ENCODE measurements around the gene FAR2.
"Not testable (repeated sequence)": the region's sequence is repeated elsewhere in the genome, so short reads cannot be mapped to it uniquely, and the experiment has no call there.

The FAR2 gene

GRCh38 chr12:29167445-29167844 is 18.4 kb downstream of the FAR2 start:
- H3K4me1 ChIP-seq (ENCODE audit: control insufficient read depth in 5 of 5, insufficient read depth in 5 of 5, low read length in 5 of 5) = peaks cover 0 to 22% (median 0%) of the 10 kb centered on the region in 5 donors
- no peaks in the 10 kb centered on the region for H3K9me3 ChIP-seq (ENCODE audit: control insufficient read depth in 5 of 5, low read length in 5 of 5)
- H3K9ac ChIP-seq (ENCODE audit: low read length in 5 of 5) = no peak overlapping the region
- H3K4me3 ChIP-seq (ENCODE audit: low read depth in 1 of 5, low read length in 5 of 5) = no peak overlapping the region
- H3K27me3 ChIP-seq (ENCODE audit: control insufficient read depth in 5 of 5, insufficient read depth in 4 of 5, low read length in 5 of 5) = no peaks in the 10 kb centered on the region
- H3K36me3 ChIP-seq (ENCODE audit: control insufficient read depth in 5 of 5, insufficient read depth in 5 of 5, low read length in 5 of 5) = peaks cover 0 to 5% (median 0%) of the 10 kb centered on the region in 5 donors
- no peak overlapping the region for H3K27ac ChIP-seq (ENCODE audit: low read depth, low read length)

- no peaks in the 10 kb centered on the region for H3K27me3 ChIP-seq (ENCODE audit: control insufficient read depth in 5 of 5, insufficient read depth in 4 of 5, low read length in 5 of 5)
- H3K4me3 ChIP-seq (ENCODE audit: low read depth in 1 of 5, low read length in 5 of 5) = no peak overlapping the region
- no peaks in the 10 kb centered on the region for H3K9me3 ChIP-seq (ENCODE audit: control insufficient read depth in 5 of 5, low read length in 5 of 5)
- no peak overlapping the region for H3K9ac ChIP-seq (ENCODE audit: low read length in 5 of 5)
- H3K4me1 ChIP-seq (ENCODE audit: control insufficient read depth in 5 of 5, insufficient read depth in 5 of 5, low read length in 5 of 5) = peaks cover 0 to 22% (median 0%) of the 10 kb centered on the region in 5 donors
- peaks cover 0 to 5% (median 0%) of the 10 kb centered on the region in 5 donors for H3K36me3 ChIP-seq (ENCODE audit: control insufficient read depth in 5 of 5, insufficient read depth in 5 of 5, low read length in 5 of 5)
- no peak overlapping the region for H3K27ac ChIP-seq (ENCODE audit: low read depth, low read length)
Observed at GRCh38 chr12:29167988-29168387, 18.9 kb downstream of the FAR2 start.

GRCh38 chr12:29169978-29170377 is 20.9 kb downstream of the FAR2 start:
- not testable (repeated sequence) for H3K27ac ChIP-seq (ENCODE audit: low read depth, low read length); H3K27me3 ChIP-seq (ENCODE audit: control insufficient read depth in 5 of 5, insufficient read depth in 4 of 5, low read length in 5 of 5); H3K9me3 ChIP-seq (ENCODE audit: control insufficient read depth in 5 of 5, low read length in 5 of 5); H3K4me3 ChIP-seq (ENCODE audit: low read depth in 1 of 5, low read length in 5 of 5); H3K9ac ChIP-seq (ENCODE audit: low read length in 5 of 5); H3K36me3 ChIP-seq (ENCODE audit: control insufficient read depth in 5 of 5, insufficient read depth in 5 of 5, low read length in 5 of 5)
- H3K4me1 ChIP-seq (ENCODE audit: control insufficient read depth in 5 of 5, insufficient read depth in 5 of 5, low read length in 5 of 5) = peaks cover 0 to 12% (median 0%) of the 10 kb centered on the region in 5 donors

GRCh38 chr12:29170478-29171084 is 21.5 kb downstream of the FAR2 start:
- H3K4me3 ChIP-seq (ENCODE audit: low read depth in 1 of 5, low read length in 5 of 5); H3K9ac ChIP-seq (ENCODE audit: low read length in 5 of 5); H3K27ac ChIP-seq (ENCODE audit: low read depth, low read length); H3K4me1 ChIP-seq (ENCODE audit: control insufficient read depth in 5 of 5, insufficient read depth in 5 of 5, low read length in 5 of 5); H3K27me3 ChIP-seq (ENCODE audit: control insufficient read depth in 5 of 5, insufficient read depth in 4 of 5, low read length in 5 of 5); H3K9me3 ChIP-seq (ENCODE audit: control insufficient read depth in 5 of 5, low read length in 5 of 5); H3K36me3 ChIP-seq (ENCODE audit: control insufficient read depth in 5 of 5, insufficient read depth in 5 of 5, low read length in 5 of 5): not testable (repeated sequence)

- H3K9me3 ChIP-seq (ENCODE audit: control insufficient read depth in 5 of 5, low read length in 5 of 5) = no peaks in the 10 kb centered on the region
- no peak overlapping the region for H3K4me3 ChIP-seq (ENCODE audit: low read depth in 1 of 5, low read length in 5 of 5)
- H3K27me3 ChIP-seq (ENCODE audit: control insufficient read depth in 5 of 5, insufficient read depth in 4 of 5, low read length in 5 of 5) = no peaks in the 10 kb centered on the region
- no peak overlapping the region for H3K9ac ChIP-seq (ENCODE audit: low read length in 5 of 5)
- peaks cover 0 to 7% (median 2%) of the 10 kb centered on the region in 5 donors for H3K4me1 ChIP-seq (ENCODE audit: control insufficient read depth in 5 of 5, insufficient read depth in 5 of 5, low read length in 5 of 5)
- peaks cover 0 to 5% (median 0%) of the 10 kb centered on the region in 5 donors for H3K36me3 ChIP-seq (ENCODE audit: control insufficient read depth in 5 of 5, insufficient read depth in 5 of 5, low read length in 5 of 5)
- no peak overlapping the region for H3K27ac ChIP-seq (ENCODE audit: low read depth, low read length)
Observed at GRCh38 chr12:29171421-29172258, 22.6 kb downstream of the FAR2 start.

- H3K27ac ChIP-seq (ENCODE audit: low read depth, low read length) = no peak overlapping the region
- no peaks in the 10 kb centered on the region for H3K27me3 ChIP-seq (ENCODE audit: control insufficient read depth in 5 of 5, insufficient read depth in 4 of 5, low read length in 5 of 5)
- H3K9ac ChIP-seq (ENCODE audit: low read length in 5 of 5) = no peak overlapping the region
- peak overlapping the region in 1 of 5 donors; percentile 12 for H3K4me3 ChIP-seq (ENCODE audit: low read depth in 1 of 5, low read length in 5 of 5)
- no peaks in the 10 kb centered on the region for H3K9me3 ChIP-seq (ENCODE audit: control insufficient read depth in 5 of 5, low read length in 5 of 5)
- H3K36me3 ChIP-seq (ENCODE audit: control insufficient read depth in 5 of 5, insufficient read depth in 5 of 5, low read length in 5 of 5) = no peaks in the 10 kb centered on the region
- H3K4me1 ChIP-seq (ENCODE audit: control insufficient read depth in 5 of 5, insufficient read depth in 5 of 5, low read length in 5 of 5) = peaks cover 0 to 9% (median 3%) of the 10 kb centered on the region in 5 donors
Observed at GRCh38 chr12:29176941-29177340, 27.9 kb downstream of the FAR2 start.

- H3K36me3 ChIP-seq (ENCODE audit: control insufficient read depth in 5 of 5, insufficient read depth in 5 of 5, low read length in 5 of 5); H3K4me3 ChIP-seq (ENCODE audit: low read depth in 1 of 5, low read length in 5 of 5); H3K27me3 ChIP-seq (ENCODE audit: control insufficient read depth in 5 of 5, insufficient read depth in 4 of 5, low read length in 5 of 5); H3K9ac ChIP-seq (ENCODE audit: low read length in 5 of 5); H3K27ac ChIP-seq (ENCODE audit: low read depth, low read length); H3K4me1 ChIP-seq (ENCODE audit: control insufficient read depth in 5 of 5, insufficient read depth in 5 of 5, low read length in 5 of 5); H3K9me3 ChIP-seq (ENCODE audit: control insufficient read depth in 5 of 5, low read length in 5 of 5): not testable (repeated sequence)
Observed at GRCh38 chr12:29182247-29182646, 33.2 kb downstream of the FAR2 start.

- Histone ChIP-seq H3K27me3 (ENCODE audit: control insufficient read depth in 5 of 5, insufficient read depth in 4 of 5, low read length in 5 of 5) (no peaks in the 10 kb centered on the region), H3K27ac (ENCODE audit: low read depth, low read length) (no peak overlapping the region)
Observed at GRCh38 chr12:29187756-29188155, 38.7 kb downstream of the FAR2 start.

GRCh38 chr12:29191267-29191850 is 42.3 kb downstream of the FAR2 start:
- Histone ChIP-seq H3K9me3 (ENCODE audit: control insufficient read depth in 5 of 5, low read length in 5 of 5) (no peaks in the 10 kb centered on the region), H3K4me1 (ENCODE audit: control insufficient read depth in 5 of 5, insufficient read depth in 5 of 5, low read length in 5 of 5) (no peaks in the 10 kb centered on the region), H3K9ac (ENCODE audit: low read length in 5 of 5) (no peak overlapping the region), H3K4me3 (ENCODE audit: low read depth in 1 of 5, low read length in 5 of 5) (no peak overlapping the region), H3K27me3 (ENCODE audit: control insufficient read depth in 5 of 5, insufficient read depth in 4 of 5, low read length in 5 of 5) (no peaks in the 10 kb centered on the region), H3K36me3 (ENCODE audit: control insufficient read depth in 5 of 5, insufficient read depth in 5 of 5, low read length in 5 of 5) (no peaks in the 10 kb centered on the region), H3K27ac (ENCODE audit: low read depth, low read length) (no peak overlapping the region)

More at GRCh38 chr12:29187756-29188155, 38.7 kb downstream of the FAR2 start:
- Histone ChIP-seq H3K4me1 (ENCODE audit: control insufficient read depth in 5 of 5, insufficient read depth in 5 of 5, low read length in 5 of 5) (no peaks in the 10 kb centered on the region), H3K9me3 (ENCODE audit: control insufficient read depth in 5 of 5, low read length in 5 of 5) (no peaks in the 10 kb centered on the region), H3K36me3 (ENCODE audit: control insufficient read depth in 5 of 5, insufficient read depth in 5 of 5, low read length in 5 of 5) (no peaks in the 10 kb centered on the region), H3K4me3 (ENCODE audit: low read depth in 1 of 5, low read length in 5 of 5) (no peak overlapping the region), H3K9ac (ENCODE audit: low read length in 5 of 5) (peak overlapping the region in 1 of 5 donors; percentile 44)

GRCh38 chr12:29198901-29199300 is 49.8 kb downstream of the FAR2 start:
- H3K27me3 ChIP-seq (ENCODE audit: control insufficient read depth in 5 of 5, insufficient read depth in 4 of 5, low read length in 5 of 5) = no peaks in the 10 kb centered on the region
- no peak overlapping the region for H3K27ac ChIP-seq (ENCODE audit: low read depth, low read length)
- H3K4me1 ChIP-seq (ENCODE audit: control insufficient read depth in 5 of 5, insufficient read depth in 5 of 5, low read length in 5 of 5) = no peaks in the 10 kb centered on the region
- H3K9ac ChIP-seq (ENCODE audit: low read length in 5 of 5) = no peak overlapping the region
- no peaks in the 10 kb centered on the region for H3K36me3 ChIP-seq (ENCODE audit: control insufficient read depth in 5 of 5, insufficient read depth in 5 of 5, low read length in 5 of 5)
- no peaks in the 10 kb centered on the region for H3K9me3 ChIP-seq (ENCODE audit: control insufficient read depth in 5 of 5, low read length in 5 of 5)
- no peak overlapping the region for H3K4me3 ChIP-seq (ENCODE audit: low read depth in 1 of 5, low read length in 5 of 5)

Measured in subcutaneous abdominal adipose tissue (tissue), 5 donors.